GM08714 (cell line): Measurements from ENCODE around the gene MDFIC.
A peak's percentile ranks its signal among the peaks of the same experiment; 100 is the strongest.

Experiments
- H3K4me3 ChIP-seq: fragments of 200-500 bp; sonication (Bioruptor generic); 2 replicates; pipeline ENCODE4 v1.5.1; 2014; ENCODE audit warnings: mild to moderate bottlenecking, low read length, inconsistent platforms
- ZNF274 ChIP-seq: IDR thresholded peaks from 2 replicates; pipeline ENCODE4 v1.6.1; 2012; ENCODE audit warnings: mild to moderate bottlenecking, low read depth, low read length

The MDFIC gene

DNA sequence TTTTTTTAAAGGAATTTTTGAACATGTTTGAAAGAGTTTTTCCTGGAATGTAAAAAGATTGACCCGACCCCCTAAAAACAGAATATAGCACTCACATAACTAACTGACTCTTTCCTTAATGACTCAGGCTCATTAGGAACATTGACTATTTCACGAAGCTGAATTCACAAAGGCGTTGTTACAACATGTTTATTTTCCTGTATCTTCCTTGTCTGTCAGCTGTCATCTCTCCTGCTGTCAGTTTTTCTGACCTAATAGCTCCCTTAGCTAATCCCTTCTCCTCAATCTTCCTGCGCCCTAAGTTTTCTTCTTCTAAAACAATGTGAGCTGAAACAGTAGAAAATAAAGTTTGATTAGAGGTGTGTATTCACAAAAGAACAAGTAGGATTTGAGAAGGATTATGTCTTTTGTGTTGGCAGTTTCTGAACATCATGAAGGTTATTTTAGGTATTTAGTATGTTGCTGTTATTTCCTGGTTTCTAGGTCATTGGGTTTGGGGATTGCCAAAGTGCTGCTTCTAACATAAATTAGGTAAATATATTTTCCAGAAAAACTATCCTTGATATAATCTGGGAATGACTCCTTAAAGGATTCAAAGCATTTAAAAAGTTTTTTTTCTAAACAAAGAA is 4.6 kb upstream of the MDFIC start:
- H3K4me3 ChIP-seq, result peak overlapping the region; percentile 65

DNA sequence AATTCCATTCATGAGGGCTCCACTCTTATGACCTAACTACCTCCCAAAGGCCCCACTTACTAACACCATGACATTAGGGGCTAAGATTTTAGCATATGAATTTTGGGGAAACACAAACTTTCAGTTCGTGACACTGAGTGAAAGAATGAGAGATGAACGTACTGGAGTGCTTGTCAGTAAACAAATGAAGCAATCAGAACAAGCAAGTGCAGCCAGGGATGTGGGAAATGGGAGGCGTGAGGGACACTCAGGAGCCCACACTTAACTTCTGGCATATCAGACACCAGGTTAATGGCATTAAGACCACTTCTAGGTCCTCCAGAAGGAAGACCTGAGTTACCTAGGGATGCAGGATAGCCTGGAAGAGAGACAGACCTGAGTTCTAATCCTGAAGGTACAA is 2.3 kb upstream of the MDFIC start:
- no peak overlapping the region for H3K4me3 ChIP-seq
- TF ChIP-seq ZNF274, result no peak

More for the DNA sequence above, 4.6 kb upstream of the MDFIC start:
- TF ChIP-seq ZNF274, result no peak

DNA sequence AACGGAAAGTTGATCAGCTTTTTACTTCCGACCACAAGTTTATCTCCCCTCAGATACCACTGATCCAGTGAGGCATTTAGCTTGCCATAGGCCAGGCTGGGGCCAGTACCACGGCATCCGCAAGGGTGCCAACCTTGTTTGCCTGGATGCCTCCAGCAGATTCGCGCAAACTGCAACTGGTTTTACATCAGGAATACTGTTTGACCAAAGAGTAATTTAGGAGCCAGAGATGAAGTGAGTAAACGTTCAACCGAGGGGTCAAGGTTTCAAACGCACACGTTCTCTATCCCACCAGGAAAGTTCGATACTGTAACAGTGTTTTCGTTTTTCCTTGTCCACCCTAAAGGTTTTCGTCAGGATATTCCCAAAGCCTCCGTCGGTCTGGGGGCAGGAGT is 266 bp upstream of the MDFIC start:
- no peak for TF ChIP-seq ZNF274
- H3K4me3 ChIP-seq, result peak overlapping the region; percentile 96; the same call in 1 of the 2 replicates

DNA sequence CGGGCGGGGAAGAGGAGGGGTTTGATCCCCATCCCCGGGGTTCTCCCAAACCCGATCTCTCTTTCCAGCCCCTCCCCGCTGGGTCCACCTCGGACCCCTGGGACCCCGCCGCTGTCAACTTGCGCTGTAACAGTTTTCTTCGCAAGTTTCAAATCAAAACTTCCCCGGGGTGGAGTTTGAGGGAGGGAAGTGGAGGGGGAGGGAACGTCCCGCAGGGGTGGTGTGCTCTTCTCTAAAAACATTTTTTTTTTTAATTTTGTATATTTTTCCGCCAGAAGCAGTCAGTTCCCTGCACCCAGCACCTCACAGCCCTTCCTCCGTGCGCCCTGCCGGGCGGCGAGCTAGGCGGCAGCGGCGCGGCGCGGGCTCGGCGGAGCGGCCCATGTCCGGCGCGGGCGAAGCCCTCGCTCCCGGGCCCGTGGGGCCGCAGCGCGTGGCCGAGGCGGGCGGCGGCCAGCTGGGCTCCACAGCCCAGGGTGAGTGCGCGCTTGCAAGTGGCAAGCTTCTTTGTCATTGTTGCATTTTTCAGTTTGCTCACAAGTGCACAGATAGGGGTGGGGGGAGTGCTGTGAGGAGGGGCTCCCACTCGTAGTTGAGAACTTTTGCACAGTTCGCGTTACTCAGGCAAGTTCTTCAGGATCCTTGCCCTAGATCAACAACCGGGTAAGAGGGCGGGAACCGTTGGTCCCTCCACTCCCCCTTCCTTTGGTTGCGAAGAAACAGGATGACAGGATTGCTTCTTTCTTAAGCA is 933 bp downstream of the MDFIC start:
- peak overlapping the region; percentile 96 for H3K4me3 ChIP-seq
- no peak for TF ChIP-seq ZNF274

DNA sequence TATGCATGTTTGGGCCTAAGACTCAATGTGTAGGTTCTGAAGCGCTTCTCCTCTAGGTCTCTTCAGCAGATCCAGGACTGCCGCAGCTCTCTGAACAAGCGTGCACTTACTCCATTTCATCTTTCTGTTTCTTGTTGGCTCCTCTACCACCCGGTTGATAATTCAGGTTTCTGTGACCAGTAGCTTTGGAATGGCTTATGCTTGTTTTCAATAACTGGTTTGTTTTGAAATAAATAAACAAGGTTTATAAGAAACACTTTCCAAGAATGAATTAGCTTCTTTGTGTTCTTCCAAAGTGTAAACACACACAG is 1.5 kb downstream of the MDFIC start:
- peak overlapping the region; percentile 96 for H3K4me3 ChIP-seq
- TF ChIP-seq ZNF274, result no peak

DNA sequence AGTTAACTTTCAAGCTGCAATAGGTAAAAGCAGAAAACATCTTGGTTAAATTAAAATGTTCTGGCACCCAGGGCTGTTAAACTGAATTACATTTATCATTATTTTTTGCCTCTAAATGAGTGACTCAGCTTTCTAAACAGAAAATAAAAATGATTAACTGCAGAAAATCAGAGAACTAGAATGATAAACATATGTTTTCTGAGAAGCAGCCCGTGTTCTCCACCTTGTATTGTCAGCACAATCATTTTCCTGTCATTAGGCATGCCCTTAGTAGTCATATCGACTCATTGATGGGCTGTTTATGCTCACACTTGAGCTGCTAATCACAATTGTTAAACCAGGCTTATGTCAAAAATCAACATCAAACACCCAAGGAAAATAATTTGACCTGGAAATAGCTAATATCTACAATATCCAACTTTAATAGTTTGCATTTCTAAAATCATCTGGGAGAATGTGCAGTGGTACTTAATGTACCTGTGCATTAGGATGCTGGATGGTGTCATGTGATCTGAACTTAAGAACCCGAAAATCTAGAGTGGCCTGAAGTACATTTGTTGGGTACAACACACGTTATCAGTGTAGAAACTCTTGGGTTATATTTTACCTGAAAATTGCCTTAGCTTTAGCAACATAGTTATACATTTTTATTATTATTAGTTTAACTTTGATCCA is 2.3 kb downstream of the MDFIC start:
- peak overlapping the region; percentile 96; the same call in 1 of the 2 replicates for H3K4me3 ChIP-seq
- TF ChIP-seq ZNF274, result no peak

DNA sequence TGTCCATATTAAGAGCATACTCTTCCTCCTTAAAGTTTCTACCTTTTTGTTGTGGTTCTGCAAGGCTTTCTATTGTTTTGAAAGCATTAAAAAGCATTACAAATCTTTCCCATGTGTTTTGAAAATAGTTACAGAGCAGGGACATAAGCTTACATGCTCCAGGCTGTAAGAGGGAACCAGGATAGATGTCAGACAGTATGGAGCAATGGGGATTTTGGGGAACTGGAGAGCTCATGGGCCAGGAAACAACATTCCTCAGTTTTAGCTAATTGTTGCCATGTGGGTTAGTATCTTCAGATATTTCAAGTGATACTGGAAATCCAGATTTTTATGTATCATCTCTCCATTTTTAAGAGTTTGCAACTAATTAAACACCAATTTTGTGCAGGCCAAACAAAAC is 3.5 kb downstream of the MDFIC start:
- TF ChIP-seq ZNF274, result no peak

DNA sequence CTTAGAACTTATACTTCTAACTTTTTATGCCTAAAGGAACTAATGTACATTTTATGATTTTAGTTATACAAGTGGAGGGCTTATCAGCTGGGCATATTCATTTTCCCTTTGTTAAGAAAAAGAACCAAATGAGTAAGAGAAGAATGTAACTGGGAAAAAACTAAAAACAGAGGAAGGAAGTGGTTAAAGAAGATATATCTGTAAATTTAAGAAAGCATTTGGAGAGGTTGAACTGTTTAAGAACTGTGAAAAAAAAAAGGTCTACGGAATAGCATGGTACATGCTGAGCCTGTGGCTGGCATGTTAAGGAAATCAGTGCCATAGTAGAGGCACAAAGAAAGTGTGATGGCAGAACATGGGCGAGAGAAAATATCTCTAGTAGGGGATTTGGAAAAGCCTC is 6.2 kb downstream of the MDFIC start:
- no peak for TF ChIP-seq ZNF274
- H3K4me3 ChIP-seq, result peak overlapping the region; percentile 43

More for the DNA sequence above, 3.5 kb downstream of the MDFIC start:
- H3K4me3 ChIP-seq, result peak overlapping the region; percentile 50

DNA sequence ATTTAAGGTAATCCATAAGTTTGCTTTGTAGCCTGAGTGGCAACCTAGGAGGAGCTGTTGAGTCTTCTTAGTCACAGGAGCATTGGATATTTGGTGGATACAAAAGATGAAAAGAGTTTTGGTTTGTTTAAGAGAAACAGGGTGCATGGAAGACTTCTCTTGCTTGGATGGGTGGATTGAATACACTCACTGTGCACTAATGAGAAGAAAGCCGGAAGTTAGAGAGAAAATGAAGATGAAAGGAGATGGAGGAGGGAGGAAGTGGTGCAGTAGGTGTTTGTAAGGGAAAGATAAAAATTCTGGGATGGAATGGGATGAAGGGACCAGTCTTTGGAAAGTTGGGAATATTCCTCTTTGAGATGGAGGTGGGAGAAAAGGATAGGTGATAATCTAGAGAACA is 7.7 kb downstream of the MDFIC start:
- TF ChIP-seq ZNF274, result no peak
- no peak overlapping the region; the same call in 1 of the 2 replicates for H3K4me3 ChIP-seq

DNA sequence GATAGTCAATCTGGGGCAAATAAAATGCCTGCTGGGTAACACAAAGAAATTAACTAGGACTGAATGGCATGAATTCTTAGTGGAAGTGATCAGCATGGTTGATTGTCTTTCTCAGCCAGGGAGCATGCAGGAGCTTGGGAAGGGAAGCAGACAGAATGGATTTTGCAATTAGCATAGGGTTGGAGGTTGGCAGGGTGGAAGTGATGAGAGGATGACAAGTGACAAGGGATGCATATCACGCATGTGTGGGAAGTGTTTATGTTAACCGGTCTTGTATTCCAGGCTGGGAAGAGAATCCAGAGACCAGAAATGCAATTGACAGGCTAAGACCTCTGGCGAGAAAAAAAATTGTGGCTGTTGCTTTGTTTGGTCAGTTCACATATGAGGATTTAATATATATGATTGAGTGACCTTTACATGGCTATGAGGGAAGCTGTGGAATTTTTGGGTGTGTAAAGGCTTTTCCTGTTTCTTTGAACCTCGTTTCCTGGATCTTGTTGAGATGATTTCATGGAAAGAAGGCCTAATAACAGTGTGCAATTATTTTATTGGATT is 8.3 kb downstream of the MDFIC start:
- no peak for TF ChIP-seq ZNF274
- peak overlapping the region; percentile 13; the same call in 1 of the 2 replicates for H3K4me3 ChIP-seq

DNA sequence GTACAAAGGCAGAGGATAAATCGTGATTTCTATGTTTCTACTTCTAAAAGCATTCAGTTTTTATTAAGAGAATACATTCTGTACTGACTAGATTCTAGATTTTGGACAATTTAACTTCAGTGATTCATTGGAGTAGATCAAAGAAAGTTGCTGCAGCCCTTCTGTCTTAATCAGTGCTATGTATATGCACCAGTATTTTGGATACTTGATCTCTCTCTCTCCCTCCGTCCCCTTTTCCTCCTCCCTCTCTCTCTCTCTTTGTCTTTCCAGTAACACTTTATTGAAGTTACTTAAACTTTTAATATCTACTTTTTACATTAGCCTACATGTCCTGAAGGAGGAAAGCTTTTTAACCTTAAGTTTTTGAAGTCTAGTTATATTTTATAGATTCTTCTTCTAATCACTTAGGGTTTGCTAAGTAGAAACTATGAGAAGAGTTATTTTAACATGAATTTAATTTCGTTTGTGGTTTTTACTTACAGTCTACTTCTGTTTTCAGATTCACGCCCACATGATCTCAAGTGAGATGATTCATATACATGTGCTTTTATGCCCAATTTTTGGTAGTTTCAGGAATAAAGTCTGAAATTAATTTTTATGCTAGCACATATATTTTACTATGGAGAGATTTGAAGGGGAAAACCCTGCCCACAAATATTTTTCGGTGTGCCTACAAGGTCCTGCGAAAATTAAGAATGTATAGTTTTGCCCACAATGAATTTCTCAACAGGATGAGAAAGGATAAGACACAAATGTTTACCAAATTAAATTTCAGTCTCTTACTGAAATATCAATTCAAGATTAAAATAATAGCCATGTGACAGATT is 9.1 kb downstream of the MDFIC start:
- TF ChIP-seq ZNF274, result no peak
- peak overlapping the region; percentile 67 for H3K4me3 ChIP-seq

DNA sequence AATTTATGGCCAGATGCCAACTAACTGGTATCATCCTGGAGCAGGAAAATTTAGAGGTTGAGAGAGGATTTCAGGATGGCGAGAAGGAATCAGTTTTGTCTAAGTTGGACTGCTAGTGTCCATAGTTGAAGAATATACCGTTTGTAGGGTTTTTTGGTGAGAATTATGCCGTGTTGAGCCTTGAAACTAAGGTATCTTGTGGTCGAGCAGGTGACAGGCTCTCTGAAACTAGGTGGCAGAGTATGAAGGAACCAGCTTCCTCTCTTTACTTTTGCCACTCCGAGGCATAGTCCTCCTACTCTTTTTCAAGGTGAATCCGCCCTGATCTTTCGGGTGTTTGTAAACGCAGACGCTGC is 9.7 kb downstream of the MDFIC start:
- no peak for TF ChIP-seq ZNF274
- H3K4me3 ChIP-seq, result peak overlapping the region; percentile 67

DNA sequence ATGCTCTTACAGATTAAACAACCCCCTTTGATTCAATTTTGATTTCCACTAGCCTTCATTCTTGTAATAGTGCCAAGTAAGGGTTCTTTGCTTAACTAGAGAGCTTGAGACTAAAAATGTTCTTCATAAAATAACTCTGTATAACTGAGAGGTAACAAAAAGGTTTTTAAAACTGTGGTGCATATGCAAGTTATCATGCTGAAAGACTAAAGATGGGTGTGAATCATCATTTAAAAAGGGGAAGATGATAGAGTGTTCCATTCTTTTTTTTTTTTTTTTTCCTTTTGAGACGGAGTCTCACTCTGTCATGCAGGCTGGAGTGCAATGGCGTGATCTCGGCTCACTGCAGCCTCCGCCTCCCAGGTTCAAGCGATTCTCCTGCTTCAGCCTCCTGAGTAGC is 11.1 kb downstream of the MDFIC start:
- no peak for TF ChIP-seq ZNF274
- no peak overlapping the region for H3K4me3 ChIP-seq

DNA sequence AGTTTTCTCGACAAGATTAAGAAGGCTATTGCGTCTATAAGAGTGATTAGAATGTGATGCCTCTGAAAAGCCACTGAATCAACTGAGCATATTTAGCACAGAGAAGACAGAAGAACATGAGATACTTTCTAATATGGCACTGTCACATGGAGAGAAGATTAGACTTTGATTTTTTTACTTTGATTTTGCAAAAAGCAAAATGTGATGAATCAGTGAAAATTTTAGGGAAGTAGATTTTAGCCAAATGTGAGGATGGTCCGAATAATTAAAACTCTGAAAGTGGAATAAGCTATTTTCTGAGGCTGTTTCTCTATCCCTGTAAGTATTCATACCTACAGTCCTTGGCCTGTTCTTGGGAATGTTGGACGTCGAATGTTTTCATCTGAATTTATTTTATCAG is 11.8 kb downstream of the MDFIC start:
- TF ChIP-seq ZNF274, result no peak
- no peak overlapping the region for H3K4me3 ChIP-seq
